HEK293 (cell line): ENCODE measurements around the gene ENDOD1.

Source experiments
- CTCF ChIA-PET: fragments of 350-600 bp; formaldehyde crosslinking; extraction: SDS; loops from one replicate; lab custom pipeline; 2021; ENCODE audit warnings: antibody characterized with exemption; lab: Yijun Ruan, JAX
- POLR2A ChIA-PET: fragments of 300-600 bp; formaldehyde crosslinking; extraction: SDS; loops from one replicate; lab custom pipeline; 2020; ENCODE audit warnings: antibody characterized with exemption, inconsistent platforms; lab: Yijun Ruan, JAX
- H3K27ac ChIP-seq: fragments of 200-500 bp; sonication (Bioruptor generic); 2 replicates; pipeline ENCODE4 v1.5.1; 2014; ENCODE audit warnings: low read depth, low read length, control low read depth, inconsistent platforms; ENCODE audit errors: extremely low read depth
- H3K36me3 ChIP-seq, 2 experiments: fragments of 200-500 bp in 1 of 2; sonication (Bioruptor generic) in 1 of 2; 1 replicate in 1 of 2; 2 replicates in 1 of 2; pipeline ENCODE4 v1.5.1; 2014 to 2017; ENCODE audit warnings: inconsistent platforms in 2 of 2, low read length in 2 of 2; ENCODE audit not compliant: control insufficient read depth in 2 of 2, insufficient read depth in 1 of 2
- H3K4me1 ChIP-seq: fragments of 200-500 bp; sonication (Bioruptor generic); 2 replicates; pipeline ENCODE4 v1.5.1; 2014; ENCODE audit warnings: mild to moderate bottlenecking, low read length, inconsistent platforms; ENCODE audit not compliant: control insufficient read depth, insufficient read depth
- H3K4me3 ChIP-seq: 2 replicates; pipeline ENCODE4 v1.5.1; 2011; ENCODE audit warnings: low read depth, mild to moderate bottlenecking, control low read depth, low read length, moderate library complexity
- H3K9me3 ChIP-seq: fragments of 200-500 bp; sonication (Bioruptor generic); 2 replicates; pipeline ENCODE4 v1.5.1; 2014; ENCODE audit warnings: low read depth, low read length, inconsistent platforms; ENCODE audit not compliant: control insufficient read depth, insufficient read depth
- AEBP2 ChIP-seq: fragments of 450-650 bp; formaldehyde crosslinking; IDR thresholded peaks from 2 replicates; pipeline ENCODE4 v1.5.1; 2016; ENCODE audit warnings: missing biosample characterization, missing genetic modification characterization, borderline replicate concordance
- GLIS2 ChIP-seq: fragments of 450-650 bp; formaldehyde crosslinking; IDR thresholded peaks from 2 replicates; pipeline ENCODE4 v1.5.1; 2016; ENCODE audit warnings: missing biosample characterization, missing genetic modification characterization
- SP2 ChIP-seq: fragments of 450-650 bp; formaldehyde crosslinking; IDR thresholded peaks from 2 replicates; pipeline ENCODE4 v1.5.1; 2016; ENCODE audit warnings: missing biosample characterization, missing genetic modification characterization
- SP3 ChIP-seq: fragments of 450-650 bp; formaldehyde crosslinking; IDR thresholded peaks from 2 replicates; pipeline ENCODE4 v1.5.1; 2016; ENCODE audit warnings: missing biosample characterization, missing genetic modification characterization
- ZBTB26 ChIP-seq: fragments of 450-650 bp; formaldehyde crosslinking; optimal IDR thresholded peaks from 2 replicates; pipeline ENCODE3; 2016; ENCODE audit warnings: missing biosample characterization, mild to moderate bottlenecking, missing genetic modification characterization
- ZBTB48 ChIP-seq: fragments of 450-650 bp; formaldehyde crosslinking; IDR thresholded peaks from 2 replicates; pipeline ENCODE4 v1.5.1; 2016; ENCODE audit warnings: missing biosample characterization, missing genetic modification characterization
- ZBTB6 ChIP-seq: fragments of 450-650 bp; formaldehyde crosslinking; IDR thresholded peaks from 2 replicates; pipeline ENCODE4 v1.5.1; 2017; ENCODE audit warnings: missing biosample characterization, missing genetic modification characterization
- ZFHX2 ChIP-seq: fragments of 450-650 bp; formaldehyde crosslinking; conservative IDR thresholded peaks from 2 replicates; pipeline ENCODE4 v1.5.1; 2016; ENCODE audit warnings: missing biosample characterization, missing genetic modification characterization
- ZIC2 ChIP-seq: fragments of 450-650 bp; formaldehyde crosslinking; IDR thresholded peaks from 2 replicates; pipeline ENCODE4 v1.5.1; 2016; ENCODE audit warnings: missing biosample characterization, missing genetic modification characterization
- ZNF114 ChIP-seq: fragments of 450-650 bp; formaldehyde crosslinking; IDR thresholded peaks from 2 replicates; pipeline ENCODE4 v1.5.0; 2017; ENCODE audit warnings: missing biosample characterization, missing genetic modification characterization
- ZNF335 ChIP-seq: fragments of 450-650 bp; formaldehyde crosslinking; conservative IDR thresholded peaks from 2 replicates; pipeline ENCODE4 v1.5.1; 2016; ENCODE audit warnings: missing biosample characterization, missing genetic modification characterization
- ZNF600 ChIP-seq: fragments of 450-650 bp; formaldehyde crosslinking; IDR thresholded peaks from 2 replicates; pipeline ENCODE4 v1.5.1; 2016; ENCODE audit warnings: missing biosample characterization, missing genetic modification characterization
- ZNF660 ChIP-seq: fragments of 450-650 bp; IDR thresholded peaks from 2 replicates; pipeline ENCODE4 v1.5.1; 2018; ENCODE audit warnings: missing biosample characterization, mild to moderate bottlenecking, missing genetic modification characterization
- ZNF777 ChIP-seq: fragments of 450-650 bp; formaldehyde crosslinking; IDR thresholded peaks from 2 replicates; pipeline ENCODE4 v1.5.1; 2017; ENCODE audit warnings: missing biosample characterization, missing genetic modification characterization, borderline replicate concordance
- TF ChIP-seq, protein P1 (sequence below): fragments of 450-650 bp; formaldehyde crosslinking; IDR thresholded peaks from 2 replicates; pipeline ENCODE4 v1.5.1; 2016; ENCODE audit warnings: missing biosample characterization, missing genetic modification characterization
- TF ChIP-seq, protein P2 (sequence below): fragments of 450-650 bp; IDR thresholded peaks from 2 replicates; pipeline ENCODE4 v1.5.1; 2018; ENCODE audit warnings: missing biosample characterization, mild to moderate bottlenecking, missing genetic modification characterization
- TF ChIP-seq, protein P3 (sequence below): fragments of 450-650 bp; formaldehyde crosslinking; IDR thresholded peaks from 2 replicates; pipeline ENCODE4 v1.5.1; 2016; ENCODE audit warnings: missing biosample characterization, missing genetic modification characterization

ENDOD1 gene, protein sequence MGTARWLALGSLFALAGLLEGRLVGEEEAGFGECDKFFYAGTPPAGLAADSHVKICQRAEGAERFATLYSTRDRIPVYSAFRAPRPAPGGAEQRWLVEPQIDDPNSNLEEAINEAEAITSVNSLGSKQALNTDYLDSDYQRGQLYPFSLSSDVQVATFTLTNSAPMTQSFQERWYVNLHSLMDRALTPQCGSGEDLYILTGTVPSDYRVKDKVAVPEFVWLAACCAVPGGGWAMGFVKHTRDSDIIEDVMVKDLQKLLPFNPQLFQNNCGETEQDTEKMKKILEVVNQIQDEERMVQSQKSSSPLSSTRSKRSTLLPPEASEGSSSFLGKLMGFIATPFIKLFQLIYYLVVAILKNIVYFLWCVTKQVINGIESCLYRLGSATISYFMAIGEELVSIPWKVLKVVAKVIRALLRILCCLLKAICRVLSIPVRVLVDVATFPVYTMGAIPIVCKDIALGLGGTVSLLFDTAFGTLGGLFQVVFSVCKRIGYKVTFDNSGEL

DNA sequence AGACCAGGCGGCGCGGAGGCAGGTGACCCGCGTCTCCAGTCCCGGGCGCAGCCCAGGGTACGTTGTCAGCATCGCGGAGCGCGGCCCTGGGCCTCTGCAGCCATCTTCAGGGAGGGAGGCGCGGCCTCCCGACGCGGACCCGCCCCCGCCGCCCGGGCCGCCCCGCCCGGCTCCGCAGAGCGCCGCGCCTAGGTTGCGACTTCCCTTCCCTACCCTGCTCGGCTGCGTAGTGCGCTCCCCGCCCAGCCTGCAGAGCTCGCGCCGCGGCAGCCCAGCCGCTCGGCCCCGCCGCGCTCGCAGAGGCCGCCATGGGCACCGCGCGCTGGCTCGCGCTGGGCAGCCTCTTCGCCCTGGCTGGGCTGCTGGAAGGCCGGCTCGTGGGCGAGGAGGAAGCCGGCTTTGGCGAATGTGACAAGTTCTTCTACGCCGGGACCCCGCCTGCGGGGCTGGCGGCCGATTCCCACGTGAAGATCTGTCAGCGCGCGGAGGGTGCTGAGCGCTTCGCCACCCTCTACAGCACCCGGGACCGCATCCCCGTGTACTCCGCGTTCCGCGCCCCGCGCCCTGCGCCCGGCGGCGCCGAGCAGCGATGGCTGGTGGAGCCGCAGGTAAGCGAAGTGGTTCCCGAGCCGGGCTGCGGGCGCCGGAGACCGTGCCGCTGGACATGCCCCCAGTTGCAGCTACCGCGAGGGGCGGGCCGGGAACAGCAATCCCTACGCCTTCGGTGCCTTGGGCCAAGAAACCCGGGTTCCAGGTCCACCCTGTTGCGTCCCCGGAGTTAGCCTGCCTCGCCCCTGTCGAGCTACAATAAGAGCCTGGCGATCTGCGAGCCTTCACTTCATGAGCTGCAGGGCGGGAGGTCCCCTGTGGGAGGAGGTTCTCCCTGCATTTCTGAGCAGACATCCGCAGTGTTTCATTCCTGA is at the start of gene ENDOD1:
Gene ENDOD1, plus strand, starts transcription at position 227 of the 923 bp plus-strand sequence. Its CDS starts 82 bp downstream, at position 309.
- H3K4me3 ChIP-seq = peak within 1 kb of the TSS; percentile 55
- no peaks in the 10 kb centered on the region for H3K36me3 ChIP-seq
- no peaks in the 10 kb centered on the region for H3K4me1 ChIP-seq
- ChIA-PET CTCF (interaction anchor here (0.6 to 7.3 kb wide), 13 partner anchors 8 to 117 kb away, joined by 3 to 63 read pairs (median 3); partner anchors contain the start of gene SRSF8), POLR2A (interaction anchor here (0.9 to 3.7 kb wide), 7 partner anchors 11 to 701 kb away, joined by 3 to 28 read pairs (median 6); partner anchors contain the start of genes CEP57 and SRSF8)
- no peaks in the 10 kb centered on the region for H3K9me3 ChIP-seq
- peak within 1 kb of the TSS; percentile 21; the same call in 1 of the 2 replicates for H3K27ac ChIP-seq
- 0 out of 2 replicates have a peak, but pooled peaks have one; percentile 20 for TF ChIP-seq ZBTB48
- 0 out of 2 replicates have a peak, but pooled peaks have one; percentile 11 for TF ChIP-seq ZNF600
- TF ChIP-seq SP2 = peak; percentile 24; the same call in 1 of the 2 replicates
- TF ChIP-seq, protein P1, sequence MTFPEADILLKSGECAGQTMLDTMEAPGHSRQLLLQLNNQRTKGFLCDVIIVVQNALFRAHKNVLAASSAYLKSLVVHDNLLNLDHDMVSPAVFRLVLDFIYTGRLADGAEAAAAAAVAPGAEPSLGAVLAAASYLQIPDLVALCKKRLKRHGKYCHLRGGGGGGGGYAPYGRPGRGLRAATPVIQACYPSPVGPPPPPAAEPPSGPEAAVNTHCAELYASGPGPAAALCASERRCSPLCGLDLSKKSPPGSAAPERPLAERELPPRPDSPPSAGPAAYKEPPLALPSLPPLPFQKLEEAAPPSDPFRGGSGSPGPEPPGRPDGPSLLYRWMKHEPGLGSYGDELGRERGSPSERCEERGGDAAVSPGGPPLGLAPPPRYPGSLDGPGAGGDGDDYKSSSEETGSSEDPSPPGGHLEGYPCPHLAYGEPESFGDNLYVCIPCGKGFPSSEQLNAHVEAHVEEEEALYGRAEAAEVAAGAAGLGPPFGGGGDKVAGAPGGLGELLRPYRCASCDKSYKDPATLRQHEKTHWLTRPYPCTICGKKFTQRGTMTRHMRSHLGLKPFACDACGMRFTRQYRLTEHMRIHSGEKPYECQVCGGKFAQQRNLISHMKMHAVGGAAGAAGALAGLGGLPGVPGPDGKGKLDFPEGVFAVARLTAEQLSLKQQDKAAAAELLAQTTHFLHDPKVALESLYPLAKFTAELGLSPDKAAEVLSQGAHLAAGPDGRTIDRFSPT (tag by site-specific recombination) = no peak
- TF ChIP-seq ZNF660 (tag by site-specific recombination) = peak; percentile 64; the same call in 1 of the 2 replicates
- TF ChIP-seq ZNF777 (tag by site-specific recombination) = no peak
- TF ChIP-seq, protein P2, sequence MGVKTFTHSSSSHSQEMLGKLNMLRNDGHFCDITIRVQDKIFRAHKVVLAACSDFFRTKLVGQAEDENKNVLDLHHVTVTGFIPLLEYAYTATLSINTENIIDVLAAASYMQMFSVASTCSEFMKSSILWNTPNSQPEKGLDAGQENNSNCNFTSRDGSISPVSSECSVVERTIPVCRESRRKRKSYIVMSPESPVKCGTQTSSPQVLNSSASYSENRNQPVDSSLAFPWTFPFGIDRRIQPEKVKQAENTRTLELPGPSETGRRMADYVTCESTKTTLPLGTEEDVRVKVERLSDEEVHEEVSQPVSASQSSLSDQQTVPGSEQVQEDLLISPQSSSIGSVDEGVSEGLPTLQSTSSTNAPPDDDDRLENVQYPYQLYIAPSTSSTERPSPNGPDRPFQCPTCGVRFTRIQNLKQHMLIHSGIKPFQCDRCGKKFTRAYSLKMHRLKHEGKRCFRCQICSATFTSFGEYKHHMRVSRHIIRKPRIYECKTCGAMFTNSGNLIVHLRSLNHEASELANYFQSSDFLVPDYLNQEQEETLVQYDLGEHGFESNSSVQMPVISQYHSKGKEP = 0 out of 2 replicates have a peak, but pooled peaks have one; percentile 31
- no peak for TF ChIP-seq ZNF114 (tag by site-specific recombination)
- TF ChIP-seq ZBTB26 = peak; percentile 89
- peak; percentile 25; the same call in 1 of the 2 replicates for TF ChIP-seq ZIC2
- peak; percentile 46 for TF ChIP-seq ZFHX2
- TF ChIP-seq SP3 (tag by site-specific recombination) = peak; percentile 14; the same call in 1 of the 2 replicates
- TF ChIP-seq GLIS2 (tag by site-specific recombination) = peak; percentile 57; the same call in 1 of the 2 replicates
- TF ChIP-seq ZBTB6 (tag by site-specific recombination) = no peak
- peak; percentile 72 for TF ChIP-seq ZNF335
- TF ChIP-seq, protein P3, sequence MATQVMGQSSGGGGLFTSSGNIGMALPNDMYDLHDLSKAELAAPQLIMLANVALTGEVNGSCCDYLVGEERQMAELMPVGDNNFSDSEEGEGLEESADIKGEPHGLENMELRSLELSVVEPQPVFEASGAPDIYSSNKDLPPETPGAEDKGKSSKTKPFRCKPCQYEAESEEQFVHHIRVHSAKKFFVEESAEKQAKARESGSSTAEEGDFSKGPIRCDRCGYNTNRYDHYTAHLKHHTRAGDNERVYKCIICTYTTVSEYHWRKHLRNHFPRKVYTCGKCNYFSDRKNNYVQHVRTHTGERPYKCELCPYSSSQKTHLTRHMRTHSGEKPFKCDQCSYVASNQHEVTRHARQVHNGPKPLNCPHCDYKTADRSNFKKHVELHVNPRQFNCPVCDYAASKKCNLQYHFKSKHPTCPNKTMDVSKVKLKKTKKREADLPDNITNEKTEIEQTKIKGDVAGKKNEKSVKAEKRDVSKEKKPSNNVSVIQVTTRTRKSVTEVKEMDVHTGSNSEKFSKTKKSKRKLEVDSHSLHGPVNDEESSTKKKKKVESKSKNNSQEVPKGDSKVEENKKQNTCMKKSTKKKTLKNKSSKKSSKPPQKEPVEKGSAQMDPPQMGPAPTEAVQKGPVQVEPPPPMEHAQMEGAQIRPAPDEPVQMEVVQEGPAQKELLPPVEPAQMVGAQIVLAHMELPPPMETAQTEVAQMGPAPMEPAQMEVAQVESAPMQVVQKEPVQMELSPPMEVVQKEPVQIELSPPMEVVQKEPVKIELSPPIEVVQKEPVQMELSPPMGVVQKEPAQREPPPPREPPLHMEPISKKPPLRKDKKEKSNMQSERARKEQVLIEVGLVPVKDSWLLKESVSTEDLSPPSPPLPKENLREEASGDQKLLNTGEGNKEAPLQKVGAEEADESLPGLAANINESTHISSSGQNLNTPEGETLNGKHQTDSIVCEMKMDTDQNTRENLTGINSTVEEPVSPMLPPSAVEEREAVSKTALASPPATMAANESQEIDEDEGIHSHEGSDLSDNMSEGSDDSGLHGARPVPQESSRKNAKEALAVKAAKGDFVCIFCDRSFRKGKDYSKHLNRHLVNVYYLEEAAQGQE (tag by site-specific recombination) = 0 out of 2 replicates have a peak, but pooled peaks have one; percentile 17
- TF ChIP-seq AEBP2 (tag by site-specific recombination) = no peak
